ENCODE results near the gene ALG8.
A peak's percentile ranks its signal among the peaks of the same experiment; 100 is the strongest.

DNA sequence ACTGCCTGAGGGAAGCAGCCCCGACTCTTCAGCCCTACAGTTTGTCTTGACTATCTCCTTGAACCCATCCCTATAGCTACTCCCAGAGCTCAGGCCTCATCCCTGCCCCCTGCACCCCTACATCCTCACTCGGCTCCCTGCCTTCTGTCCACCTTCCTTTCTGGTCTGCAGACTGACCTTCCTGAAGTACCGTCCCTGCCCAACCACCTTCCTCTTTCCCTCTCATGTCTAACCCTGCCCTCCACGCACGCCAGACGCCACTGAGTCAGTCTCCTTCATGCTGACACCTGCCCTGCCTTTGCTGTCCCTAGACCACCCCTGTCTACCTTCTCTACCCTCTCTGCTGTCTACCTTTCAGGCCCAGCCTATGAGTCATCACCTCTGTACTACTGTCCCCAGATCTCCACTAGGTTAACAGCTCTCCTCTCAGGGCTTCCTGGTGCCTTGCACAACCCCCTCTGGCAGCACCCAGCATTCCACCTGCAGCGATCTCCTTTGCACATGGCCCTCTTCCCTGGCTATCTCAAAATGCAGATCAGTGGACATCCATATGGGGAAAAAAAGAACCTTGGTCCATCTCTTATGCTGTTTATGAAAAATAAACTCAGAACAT, 40.1 kb upstream of the ALG8 start:
- TF ChIP-seq, protein P1, sequence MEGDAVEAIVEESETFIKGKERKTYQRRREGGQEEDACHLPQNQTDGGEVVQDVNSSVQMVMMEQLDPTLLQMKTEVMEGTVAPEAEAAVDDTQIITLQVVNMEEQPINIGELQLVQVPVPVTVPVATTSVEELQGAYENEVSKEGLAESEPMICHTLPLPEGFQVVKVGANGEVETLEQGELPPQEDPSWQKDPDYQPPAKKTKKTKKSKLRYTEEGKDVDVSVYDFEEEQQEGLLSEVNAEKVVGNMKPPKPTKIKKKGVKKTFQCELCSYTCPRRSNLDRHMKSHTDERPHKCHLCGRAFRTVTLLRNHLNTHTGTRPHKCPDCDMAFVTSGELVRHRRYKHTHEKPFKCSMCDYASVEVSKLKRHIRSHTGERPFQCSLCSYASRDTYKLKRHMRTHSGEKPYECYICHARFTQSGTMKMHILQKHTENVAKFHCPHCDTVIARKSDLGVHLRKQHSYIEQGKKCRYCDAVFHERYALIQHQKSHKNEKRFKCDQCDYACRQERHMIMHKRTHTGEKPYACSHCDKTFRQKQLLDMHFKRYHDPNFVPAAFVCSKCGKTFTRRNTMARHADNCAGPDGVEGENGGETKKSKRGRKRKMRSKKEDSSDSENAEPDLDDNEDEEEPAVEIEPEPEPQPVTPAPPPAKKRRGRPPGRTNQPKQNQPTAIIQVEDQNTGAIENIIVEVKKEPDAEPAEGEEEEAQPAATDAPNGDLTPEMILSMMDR (IDR thresholded peaks at IDR 0.05) = peak in 1 of 3 donors; percentile 15
- no peak for TF ChIP-seq POLR2A (IDR thresholded peaks at IDR 0.05)
